GM21526 (cell line): ENCODE measurements around the gene OR2A25.
"Not testable (repeated sequence)": the region's sequence is repeated elsewhere in the genome, so short reads cannot be mapped to it uniquely, and the experiment has no call there.

Experiments
- ATAC-seq: cut with Tn5 transposase; IDR thresholded peaks from one replicate; pipeline ENCODE4 v1.9.1; 2021; ENCODE audit warnings: moderate library complexity; ENCODE audit not compliant: unreplicated experiment, low FRiP score

OR2A25 gene, protein sequence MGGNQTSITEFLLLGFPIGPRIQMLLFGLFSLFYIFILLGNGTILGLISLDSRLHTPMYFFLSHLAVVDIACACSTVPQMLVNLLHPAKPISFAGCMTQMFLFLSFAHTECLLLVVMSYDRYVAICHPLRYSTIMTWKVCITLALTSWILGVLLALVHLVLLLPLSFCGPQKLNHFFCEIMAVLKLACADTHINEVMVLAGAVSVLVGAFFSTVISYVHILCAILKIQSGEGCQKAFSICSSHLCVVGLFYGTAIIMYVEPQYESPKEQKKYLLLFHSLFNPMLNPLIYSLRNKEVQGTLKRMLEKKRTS

DNA sequence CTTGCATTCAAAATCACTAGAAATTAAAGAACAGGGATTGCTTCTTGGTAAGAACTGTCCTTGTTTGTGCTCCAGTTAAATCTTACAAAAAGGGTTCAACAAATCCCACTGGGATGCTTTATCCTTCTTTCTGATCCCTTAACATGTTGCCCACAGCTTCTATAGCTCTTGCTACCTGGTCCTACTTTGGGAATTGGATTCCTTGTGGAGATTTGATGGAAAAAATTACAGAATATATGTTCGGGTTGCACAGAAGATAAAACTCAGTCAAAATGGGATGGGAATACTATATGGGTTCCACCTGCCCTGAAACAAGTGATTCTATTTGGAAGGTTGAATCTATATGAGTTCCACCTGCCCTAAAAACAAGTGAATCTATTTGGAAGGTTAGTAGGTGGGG is at the start of gene OR2A25:
Gene OR2A25, plus strand, starts transcription at position 301 of the 400 bp plus-strand sequence. CDS start 4,409 bp downstream, outside the sequence.
- no peak for ATAC-seq

DNA sequence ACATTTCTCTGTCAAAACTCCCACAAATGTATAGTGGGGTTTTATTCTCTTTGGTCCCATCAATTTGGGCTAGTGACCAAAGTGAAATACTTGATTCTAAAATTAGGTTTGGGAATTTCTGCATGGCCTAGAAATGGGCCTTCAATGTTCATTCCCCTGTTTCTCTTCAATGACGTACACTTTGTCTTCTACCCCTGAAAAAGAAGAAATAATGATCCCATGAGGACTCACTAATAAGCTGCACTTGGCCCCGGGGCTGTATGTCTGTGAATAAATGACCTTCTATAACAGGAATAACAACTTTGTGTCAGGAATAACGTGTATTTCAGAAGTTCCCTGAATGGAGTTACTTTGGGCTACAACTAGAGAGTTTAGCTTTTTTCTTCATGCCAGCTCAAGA is 49.3 kb upstream of the OR2A25 start:
- no peak for ATAC-seq

DNA sequence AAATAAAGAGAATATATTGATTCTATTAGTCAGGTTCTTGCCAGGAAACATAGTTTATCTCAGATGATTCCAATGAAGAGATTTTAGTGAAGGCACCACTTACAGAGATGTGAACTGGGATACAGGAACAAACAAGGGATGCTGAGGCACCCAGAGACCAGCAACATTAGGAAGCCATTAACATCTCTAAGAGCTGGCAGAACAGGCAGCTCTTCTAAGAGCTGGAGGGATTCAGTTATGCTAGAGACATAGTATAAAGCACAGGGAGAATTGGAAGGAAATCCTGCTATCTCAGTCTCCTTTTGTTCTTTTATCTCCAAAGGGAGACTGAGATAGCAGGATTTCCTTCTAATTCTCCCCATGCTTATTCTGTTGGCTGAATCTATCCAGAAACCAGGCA is 47.4 kb upstream of the OR2A25 start:
- no peak for ATAC-seq

DNA sequence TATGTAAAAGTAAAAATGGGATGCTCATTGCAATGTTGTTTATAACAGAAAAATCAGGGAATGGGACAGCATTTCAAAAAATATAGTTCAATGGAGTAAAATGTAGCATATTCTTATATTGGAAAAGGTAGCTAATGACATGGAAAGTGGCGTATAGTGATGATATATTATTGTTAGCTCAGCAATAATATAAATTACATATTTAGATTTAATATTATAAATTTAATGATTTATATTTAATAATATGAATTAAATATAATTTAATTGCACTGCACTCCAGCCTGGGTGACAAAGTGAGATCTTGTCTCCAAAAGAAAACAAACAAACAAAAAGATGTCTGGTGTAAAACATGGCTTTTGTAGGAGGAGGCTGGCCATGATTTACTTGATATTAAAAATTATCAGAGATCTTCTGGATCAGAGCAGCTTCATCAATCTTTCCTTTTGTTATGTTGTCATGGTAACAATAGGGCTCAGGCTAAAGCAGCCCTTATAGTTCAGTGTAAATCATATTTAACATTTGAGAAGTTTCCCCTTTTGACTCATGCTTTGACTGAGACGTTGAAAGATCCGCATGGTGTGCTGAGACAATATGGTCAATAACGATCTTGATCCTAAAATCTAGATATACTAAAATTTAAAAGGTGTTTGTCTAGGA is 46.3 kb upstream of the OR2A25 start:
- ATAC-seq: no peak

DNA sequence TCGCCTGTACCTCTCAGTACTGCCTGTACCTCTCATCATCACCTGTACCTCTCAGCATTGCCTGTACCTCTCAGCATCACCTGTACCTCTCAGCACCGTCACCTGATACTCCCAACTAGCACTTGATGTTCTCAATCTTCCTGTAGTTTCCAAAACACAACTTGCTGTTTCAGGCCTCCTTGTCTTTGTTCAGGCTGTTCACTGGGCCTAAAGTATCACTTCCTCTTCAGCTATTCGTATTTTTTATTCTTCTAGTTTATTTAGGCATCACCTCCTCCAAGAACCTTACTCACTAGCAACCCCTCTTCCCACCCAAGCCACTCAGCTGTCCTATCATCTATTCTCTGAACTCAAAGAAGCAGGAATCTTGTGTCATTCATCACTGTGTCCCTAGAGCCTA is 45.4 kb upstream of the OR2A25 start:
- ATAC-seq: no peak

DNA sequence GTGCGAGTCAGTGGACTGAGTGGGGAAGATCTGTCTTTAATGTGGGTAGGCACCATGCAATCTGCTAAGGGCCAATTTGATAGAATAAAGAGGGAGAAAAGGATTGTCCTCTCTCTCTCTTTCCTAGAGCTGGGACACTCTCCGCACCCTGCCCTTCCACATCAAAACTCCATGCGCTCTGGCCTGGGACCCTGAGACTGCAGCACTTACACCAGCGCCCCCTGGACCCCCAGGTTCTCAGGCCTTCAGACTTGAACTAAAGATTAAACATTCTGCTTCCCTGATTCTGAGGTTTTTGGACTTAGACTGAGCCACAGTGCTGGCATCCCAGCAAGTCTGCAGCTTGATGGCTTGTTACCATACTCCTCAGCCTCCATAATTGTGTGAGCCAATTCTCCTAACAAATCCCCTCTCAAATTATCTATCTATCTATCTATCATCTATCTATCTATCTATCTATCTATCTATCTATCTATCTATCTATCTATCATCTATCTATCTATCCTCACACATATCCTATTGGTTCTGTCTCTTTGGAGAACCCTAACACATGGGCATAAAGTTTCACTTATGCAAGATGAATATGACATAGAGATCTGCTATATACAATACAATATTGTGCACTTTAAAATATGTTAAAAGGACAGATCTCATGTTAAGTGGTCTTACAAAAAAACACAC is 43.3 kb upstream of the OR2A25 start:
- ATAC-seq: no peak

DNA sequence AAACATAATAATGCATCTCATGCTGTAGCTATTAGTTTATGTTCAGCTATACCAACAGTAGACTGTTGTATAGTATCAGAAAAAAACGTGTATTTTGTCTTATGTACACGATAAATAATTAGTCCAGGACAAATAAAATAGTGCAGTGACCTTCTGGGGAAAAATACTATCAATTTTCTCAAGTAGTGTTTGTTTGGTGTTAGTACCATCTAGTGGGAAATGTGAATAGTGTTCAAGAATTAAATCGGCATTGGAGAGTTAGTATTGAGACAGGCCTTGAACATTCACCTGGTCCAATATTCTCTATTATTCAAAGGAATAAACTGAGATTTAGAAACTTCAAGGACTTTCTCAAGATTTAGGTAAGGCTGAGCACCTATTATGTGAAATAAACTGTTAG is 42.5 kb upstream of the OR2A25 start:
- ATAC-seq: no peak

DNA sequence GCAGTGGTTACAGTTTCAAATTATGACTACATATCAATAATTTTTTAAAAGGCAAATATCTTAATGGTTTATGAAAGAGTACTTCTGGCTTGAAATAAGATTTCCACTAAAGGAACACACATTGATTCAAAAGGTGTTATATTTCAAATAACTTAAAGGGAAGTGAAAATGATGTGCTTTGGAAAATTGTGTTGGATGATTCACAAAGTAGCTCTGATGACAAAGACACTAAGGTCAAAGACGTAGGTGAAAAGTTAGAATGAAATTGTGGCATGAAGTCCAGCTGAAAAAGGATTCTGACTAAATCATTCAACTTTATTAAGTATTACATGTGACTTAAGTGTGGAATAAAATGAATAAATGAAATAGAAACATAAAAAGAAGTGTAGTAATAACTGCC is 41.6 kb upstream of the OR2A25 start:
- no peak for ATAC-seq

DNA sequence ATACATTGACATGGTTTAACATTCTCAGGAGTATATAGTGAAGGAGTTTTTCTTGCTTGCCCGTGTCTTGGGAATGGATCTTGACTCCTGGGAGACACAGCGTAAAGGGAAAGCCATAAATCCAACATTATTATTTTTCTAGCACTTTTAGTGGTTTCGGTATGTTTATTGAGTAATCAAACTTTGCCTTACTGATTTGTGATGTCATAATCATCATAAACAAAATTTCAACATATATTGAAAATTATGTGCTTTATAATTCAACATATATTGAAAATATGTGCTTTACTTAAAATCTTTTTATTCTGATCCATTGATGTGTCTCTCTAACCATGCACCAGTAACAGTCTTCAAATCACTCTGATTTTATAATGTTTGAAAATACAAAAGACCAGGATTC is 41.1 kb upstream of the OR2A25 start:
- no peak for ATAC-seq

DNA sequence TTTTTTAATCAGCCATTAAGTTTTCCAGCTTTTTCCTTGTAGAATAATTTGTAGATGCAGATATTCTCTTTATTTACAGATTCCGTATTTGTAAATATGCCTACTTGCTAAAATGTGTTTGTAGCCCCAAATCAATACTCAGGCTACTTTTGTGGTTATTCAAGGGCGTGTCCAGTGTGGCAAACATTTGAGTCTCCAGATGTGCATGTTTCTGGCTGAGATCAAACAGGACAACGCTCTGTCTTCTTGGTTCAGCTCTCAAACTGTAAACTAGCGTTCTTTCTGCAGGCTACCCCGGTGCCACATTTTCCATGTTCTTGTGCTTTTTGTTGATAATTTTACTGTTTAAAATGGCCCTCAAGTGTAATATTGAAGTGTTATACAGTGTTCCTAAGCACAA is 37.1 kb upstream of the OR2A25 start:
- ATAC-seq: no peak

DNA sequence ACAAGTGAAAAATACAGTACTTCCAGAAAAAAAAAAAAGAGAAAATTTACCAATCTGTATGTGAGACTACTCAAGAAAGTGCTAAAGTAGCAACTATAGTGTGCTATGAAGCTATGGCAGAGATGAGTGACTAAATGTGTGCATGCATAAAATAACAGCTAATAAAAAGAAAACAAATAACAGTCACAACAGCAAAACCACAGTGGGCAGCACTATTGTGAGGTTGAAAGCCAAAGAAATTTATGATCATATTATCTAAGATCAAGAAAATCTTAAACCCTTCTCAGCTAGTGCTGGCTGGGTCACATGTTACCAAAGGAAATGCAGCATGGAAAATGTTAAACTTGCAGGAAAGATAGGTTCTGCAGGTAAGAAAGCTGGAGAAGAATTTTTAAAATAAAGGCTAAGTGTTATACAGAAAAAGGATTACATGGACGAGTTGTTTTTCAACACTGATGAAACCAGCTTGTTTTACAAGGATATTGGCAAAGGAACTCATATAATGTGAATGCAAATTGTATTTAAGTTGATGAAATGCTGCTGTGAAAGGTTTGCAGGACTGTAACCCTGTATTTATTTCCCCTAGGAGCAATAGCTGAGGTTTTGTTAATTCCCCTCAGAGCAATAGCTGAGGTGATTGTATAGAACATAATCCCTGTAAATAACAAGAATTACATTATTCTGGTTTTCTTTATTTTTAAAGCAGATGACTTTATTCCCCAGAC is 36.5 kb upstream of the OR2A25 start:
- no peak for ATAC-seq

DNA sequence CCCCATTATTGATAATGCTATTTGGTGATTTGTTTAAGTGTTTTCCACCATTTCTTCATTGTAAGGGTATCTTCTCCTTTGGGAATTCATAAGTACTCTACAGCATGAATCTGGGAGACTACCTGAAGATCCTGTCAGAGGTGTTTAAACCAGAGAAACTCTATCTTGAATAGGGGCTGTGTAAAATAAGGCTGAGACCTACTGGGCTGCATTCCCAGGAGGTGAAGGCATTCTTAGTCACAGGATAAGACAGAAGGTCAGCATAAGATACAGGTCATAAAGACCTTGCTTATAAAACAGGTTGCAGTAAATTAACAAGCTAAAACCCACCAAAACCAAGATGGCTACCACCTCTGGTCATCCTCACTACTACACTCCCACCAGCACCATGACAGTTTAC is 34.2 kb upstream of the OR2A25 start:
- no peak for ATAC-seq

DNA sequence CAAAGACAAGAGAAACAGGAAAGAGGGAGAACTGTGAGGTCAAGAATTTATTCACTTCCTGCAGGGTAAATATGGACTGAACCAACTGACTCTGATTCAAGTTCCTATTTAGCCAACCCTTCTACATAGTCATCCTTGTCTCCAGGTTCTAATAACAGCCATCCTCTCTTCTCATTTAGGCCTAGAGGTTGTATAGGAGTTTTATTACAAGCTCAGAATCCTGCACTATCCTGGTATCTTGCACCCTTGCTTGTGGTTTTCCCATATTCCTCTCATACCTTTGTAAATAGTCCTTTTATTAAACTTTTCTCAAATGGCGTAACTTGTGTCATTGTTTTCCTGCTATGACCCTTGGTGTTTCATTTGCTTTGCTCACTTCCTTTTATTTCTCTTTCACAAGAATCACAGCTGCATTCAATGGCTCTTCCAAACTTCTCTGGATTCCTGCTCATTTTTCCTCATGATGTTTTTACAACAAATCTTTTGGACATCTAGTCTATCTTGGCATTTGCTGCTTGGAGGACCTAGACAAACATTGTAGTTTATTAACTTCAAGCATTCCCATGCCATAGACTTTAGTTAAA is 33.2 kb upstream of the OR2A25 start:
- no peak for ATAC-seq

DNA sequence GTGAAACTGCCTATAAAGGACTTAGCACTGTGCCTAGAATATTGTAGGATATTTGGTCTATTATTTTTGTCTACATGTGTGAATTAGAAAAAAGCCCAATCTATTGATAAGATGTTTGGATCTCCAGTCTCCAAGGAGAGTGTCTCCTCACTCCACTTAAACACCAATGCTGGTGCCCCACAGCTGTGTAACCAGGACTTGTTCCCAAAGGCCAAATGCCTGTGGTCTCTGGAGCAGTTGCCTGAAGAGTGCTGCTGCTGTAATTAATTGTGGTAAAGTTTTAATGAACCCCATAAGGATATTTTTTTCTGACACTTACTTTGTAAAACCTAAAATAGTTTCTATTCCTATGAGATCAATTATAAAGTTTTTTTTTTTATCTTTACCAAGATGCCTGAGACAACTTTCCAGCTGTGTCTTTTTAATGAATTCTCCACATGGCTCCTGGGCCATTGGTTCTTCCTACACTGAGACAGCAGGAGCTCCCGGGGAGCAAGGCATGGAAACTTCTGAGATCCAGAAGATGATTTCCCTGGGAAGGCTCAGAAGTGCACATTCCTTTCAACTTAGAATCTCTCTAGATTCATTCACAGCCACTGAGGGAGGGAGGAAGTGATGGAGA is 32.1 kb upstream of the OR2A25 start:
- no peak for ATAC-seq

DNA sequence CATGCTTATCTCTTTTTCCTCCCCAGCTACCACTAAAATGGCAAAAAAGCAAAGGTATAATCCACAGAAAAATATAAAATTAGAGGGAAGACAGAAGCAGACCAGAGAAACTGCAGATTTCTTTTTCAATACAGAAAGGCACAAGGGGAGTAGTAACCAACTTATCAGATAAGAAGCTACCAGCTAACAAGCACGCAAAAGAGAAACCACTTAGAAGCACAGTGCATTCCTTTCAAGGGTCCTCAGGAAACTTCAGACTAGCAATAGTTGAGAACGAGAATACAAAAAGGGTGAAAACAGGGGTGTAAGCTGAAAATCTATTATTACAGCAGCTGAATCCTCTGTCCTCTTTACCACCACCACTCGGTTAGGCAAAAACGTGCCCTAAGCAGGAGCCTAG is 30.7 kb upstream of the OR2A25 start:
- ATAC-seq: no peak

DNA sequence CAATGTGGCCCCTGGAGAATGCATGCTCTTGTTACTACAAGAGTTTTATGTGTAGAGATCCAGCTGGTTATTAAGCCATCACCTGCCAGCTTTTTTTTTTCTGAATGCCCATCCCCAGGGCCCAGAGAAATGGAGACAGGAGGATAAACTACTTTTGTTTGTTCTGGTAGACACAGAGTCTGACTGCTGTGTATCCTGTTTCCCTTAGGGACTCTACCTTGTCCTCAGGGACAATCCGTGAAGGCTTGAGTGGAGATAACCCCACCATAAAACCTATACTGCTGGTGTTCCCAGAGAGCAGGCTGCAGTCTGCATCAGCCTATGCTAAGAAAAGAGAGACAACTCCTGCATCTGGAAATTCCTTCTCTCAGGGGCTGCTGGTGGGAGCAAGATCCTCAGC is 21.0 kb upstream of the OR2A25 start, which contains the start of gene OR2A5:
Gene OR2A5, plus strand, starts transcription at position 301 of the 400 bp plus-strand sequence. CDS start 1,454 bp downstream, outside the sequence.
- no peak for ATAC-seq

DNA sequence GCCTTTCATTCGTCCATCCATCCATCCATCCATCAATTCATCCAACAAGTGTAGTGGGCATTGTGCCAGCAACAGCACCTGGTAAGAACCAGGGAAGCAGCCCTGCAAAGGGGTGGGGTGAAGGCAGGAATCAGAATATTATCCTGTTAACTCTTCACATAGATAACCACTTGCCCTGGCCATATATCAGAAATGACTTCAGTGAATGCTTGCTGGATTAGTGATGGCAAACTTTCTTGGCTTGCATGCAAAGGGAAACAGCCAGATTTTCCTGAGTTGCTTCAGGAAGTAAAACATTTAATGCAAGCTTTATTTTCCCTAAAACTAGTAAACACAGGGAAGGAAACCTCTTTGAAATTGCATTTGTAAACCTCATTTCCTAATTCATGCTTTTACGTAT is 20.1 kb upstream of the OR2A25 start:
- ATAC-seq: no peak

DNA sequence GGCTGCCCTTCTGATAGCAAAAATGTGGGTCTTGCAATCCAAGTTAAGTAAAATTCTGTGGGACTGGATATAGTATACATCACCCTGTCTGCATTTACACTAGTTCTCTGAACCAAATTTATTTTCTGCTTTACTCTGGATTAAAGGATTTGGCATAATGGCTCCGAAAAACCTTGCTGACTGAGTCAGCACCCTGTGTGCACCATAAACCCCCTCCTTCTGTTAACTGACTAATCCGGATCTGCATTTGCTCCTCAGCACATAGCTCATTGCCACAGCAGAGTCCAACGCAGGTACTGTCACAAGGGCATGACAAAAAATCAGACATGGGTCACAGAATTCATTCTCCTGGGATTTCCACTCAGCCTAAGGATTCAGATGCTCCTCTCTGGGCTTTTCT is 19.5 kb upstream of the OR2A25 start:
- ATAC-seq: no peak

DNA sequence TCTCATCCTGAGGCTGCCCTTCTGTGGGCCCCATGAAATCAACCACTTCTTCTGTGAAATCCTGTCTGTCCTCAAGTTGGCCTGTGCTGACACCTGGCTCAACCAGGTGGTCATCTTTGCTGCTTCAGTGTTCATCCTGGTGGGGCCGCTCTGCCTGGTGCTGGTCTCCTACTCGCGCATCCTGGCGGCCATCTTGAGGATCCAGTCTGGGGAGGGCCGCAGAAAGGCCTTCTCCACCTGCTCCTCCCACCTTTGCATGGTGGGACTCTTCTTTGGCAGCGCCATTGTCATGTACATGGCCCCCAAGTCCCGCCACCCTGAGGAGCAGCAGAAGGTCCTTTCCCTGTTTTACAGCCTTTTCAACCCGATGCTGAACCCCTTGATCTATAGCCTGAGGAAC is 18.7 kb upstream of the OR2A25 start:
- ATAC-seq: not testable (repeated sequence)

DNA sequence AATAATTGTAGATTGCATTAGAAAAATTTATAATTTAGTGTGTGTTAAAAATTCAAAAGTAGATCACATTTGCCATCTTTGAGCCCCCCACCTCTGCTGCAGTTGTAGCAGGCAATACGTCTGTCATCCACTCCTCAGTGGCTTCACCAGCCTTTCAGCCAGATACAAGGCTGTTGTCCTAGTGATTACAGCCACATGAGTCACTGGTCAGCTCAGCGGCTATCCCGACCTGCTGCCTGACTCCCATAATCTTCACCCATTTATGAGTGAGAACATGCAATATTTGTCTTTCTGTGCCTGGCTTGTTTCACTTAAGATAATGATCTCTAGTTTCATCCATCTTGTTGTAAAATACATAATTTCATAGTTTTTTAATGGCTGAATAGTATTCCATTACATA is 11.7 kb upstream of the OR2A25 start:
- ATAC-seq: no peak
